Subcutaneous adipose tissue (tissue), 4 donors: ENCODE results near the gene SUGP2. TPM values are rescaled to one million over a fixed set of nuclear protein-coding genes. Genes with fewer than 3 reads are reported as not detected.

ENCODE experiments used
- CTCF ChIP-seq: fragments of 450-650 bp; IDR thresholded peaks from one replicate; pipeline ENCODE4 v1.5.1; 2016; ENCODE audit warnings: low read depth, mild to moderate bottlenecking, control low read depth, antibody characterized with exemption, moderate library complexity
- total RNA-seq, 4 donors: library from RNA; depleted of rRNA; stranded (reverse); fragments of >200 nt; gene quantifications; one replicate each; pipeline ENCODE4 v1.1.0, GENCODE V29; 2016

SUGP2 gene
- total RNA-seq, 4 donors from 2014 or later = 29.2 to 59.5 (median 42.2) TPM

GRCh38 chr19:19040417-19040816 is 7.1 kb upstream of the SUGP2 start:
- TF ChIP-seq CTCF = no peak

GRCh38 chr19:19039901-19040300 is 6.6 kb upstream of the SUGP2 start:
- TF ChIP-seq CTCF = no peak

GRCh38 chr19:19034204-19034624 is 897 bp upstream of the SUGP2 start:
- no peak for TF ChIP-seq CTCF

DNA sequence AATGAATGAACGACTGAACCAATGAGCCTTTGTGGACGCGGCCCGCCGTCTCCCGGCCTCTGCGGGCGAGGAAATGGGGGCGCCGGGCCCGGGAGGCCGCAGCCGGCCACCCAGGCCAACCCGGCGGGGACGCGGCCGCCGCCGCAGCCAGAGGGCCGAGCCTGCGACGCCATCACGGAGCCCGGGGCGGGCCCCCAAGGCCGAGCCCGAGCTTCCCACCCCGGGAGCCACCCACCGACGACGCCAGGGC is 216 bp downstream of the SUGP2 start:
- TF ChIP-seq CTCF = no peak

DNA sequence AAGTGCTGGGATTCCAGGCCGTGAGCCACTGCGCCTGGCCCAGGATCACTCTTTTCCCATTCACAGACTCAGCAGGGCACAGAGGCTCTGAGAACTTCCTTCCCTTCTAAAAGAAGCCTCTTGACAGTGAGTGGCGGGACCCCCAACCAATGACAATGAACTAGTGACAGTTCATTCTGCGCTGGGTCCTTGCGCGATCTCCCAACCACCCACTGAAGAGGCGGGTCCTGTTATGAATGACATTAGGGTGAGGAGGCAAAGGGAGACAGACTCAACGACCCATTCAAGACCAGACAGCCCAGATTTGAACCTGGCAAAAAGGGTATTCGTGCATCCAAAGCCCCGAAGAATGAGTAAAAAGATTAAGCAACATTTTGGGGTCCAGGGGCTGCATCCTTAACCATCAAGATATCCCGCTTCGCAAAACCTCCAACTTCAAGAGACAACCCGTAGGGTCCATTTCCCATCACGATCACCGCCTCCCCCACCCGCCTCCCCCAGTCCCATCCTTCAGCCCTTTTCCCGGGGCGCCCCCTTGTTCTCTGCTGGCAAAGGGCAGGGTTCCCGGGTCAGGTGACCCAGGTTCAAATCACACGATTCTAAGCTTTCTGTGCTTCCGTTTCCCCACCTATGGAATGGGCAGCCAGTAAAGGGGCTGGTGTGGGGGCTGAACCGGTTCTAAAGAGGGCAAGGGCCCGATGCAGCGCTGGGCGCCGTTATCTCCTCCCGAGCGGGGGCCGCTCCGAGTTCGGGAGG is 719 bp downstream of the SUGP2 start:
- TF ChIP-seq CTCF = no peak

- TF ChIP-seq CTCF = no peak
Observed at GRCh38 chr19:19031891-19032290, 1.4 kb downstream of the SUGP2 start.

DNA sequence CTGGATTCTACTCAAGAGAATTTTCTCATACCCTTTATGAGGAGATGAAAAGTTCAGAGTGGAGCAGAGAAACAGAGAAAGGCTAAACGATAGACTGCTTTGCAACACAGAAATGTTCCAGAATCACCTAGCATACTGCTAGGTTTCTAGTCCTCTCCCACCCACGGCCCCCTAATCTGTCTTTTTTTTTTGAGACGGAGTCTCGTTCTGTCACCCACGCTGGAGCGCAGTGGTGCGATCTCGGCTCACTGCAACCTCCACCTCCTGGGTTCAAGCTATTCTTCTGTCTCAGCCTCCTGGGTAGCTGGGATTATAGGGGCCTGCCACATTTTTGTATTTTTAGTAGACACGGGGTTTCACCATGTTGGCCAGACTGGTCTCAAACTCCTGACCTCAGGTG is 4.8 kb downstream of the SUGP2 start:
- no peak for TF ChIP-seq CTCF
